Mesothelial cell of epicardium (in vitro differentiated cells): ENCODE data around the gene RAD51B. TPM values are rescaled to one million over a fixed set of nuclear protein-coding genes. Genes with fewer than 3 reads are reported as not detected.
"Not testable (repeated sequence)": the region's sequence is repeated elsewhere in the genome, so short reads cannot be mapped to it uniquely, and the experiment has no call there.

Experiments used
- DNase-seq, 2 experiments: peaks; one replicate each; pipeline ENCODE4 v3.0.0; 2021; ENCODE audit warnings: low spot score in 2 of 2; ENCODE audit not compliant: unreplicated experiment in 2 of 2
- H3K27ac Mint-ChIP-seq: 2 replicates; pipeline ENCODE4 v1.8.0; 2021; ENCODE audit warnings: mixed read lengths
- H3K27me3 Mint-ChIP-seq: 2 replicates; pipeline ENCODE4 v1.8.0; 2021; ENCODE audit warnings: low read depth, mixed read lengths
- H3K36me3 Mint-ChIP-seq: 2 replicates; pipeline ENCODE4 v1.8.0; 2021; ENCODE audit warnings: mixed read lengths
- H3K4me1 Mint-ChIP-seq: 2 replicates; pipeline ENCODE4 v1.8.0; 2021; ENCODE audit warnings: mixed read lengths
- H3K4me3 Mint-ChIP-seq: 2 replicates; pipeline ENCODE4 v1.8.0; 2021; ENCODE audit warnings: mild to moderate bottlenecking, moderate library complexity, mixed read lengths
- H3K9me3 Mint-ChIP-seq: 2 replicates; pipeline ENCODE4 v1.8.0; 2021; ENCODE audit warnings: mixed read lengths
- total RNA-seq: library from RNA; stranded (reverse); gene quantifications from 3 replicates; pipeline ENCODE4 v1.2.1, GENCODE V29; 2021
- TF ChIP-seq, protein P1 (sequence below): fragments of 200-600 bp; sonication (generic); IDR thresholded peaks from one replicate; pipeline ENCODE4 v1.5.0; 2021; ENCODE audit warnings: antibody characterized with exemption; ENCODE audit not compliant: unreplicated experiment

The RAD51B gene
- total RNA-seq, 1 donor from 2014 or later, result 34.7 TPM

DNA sequence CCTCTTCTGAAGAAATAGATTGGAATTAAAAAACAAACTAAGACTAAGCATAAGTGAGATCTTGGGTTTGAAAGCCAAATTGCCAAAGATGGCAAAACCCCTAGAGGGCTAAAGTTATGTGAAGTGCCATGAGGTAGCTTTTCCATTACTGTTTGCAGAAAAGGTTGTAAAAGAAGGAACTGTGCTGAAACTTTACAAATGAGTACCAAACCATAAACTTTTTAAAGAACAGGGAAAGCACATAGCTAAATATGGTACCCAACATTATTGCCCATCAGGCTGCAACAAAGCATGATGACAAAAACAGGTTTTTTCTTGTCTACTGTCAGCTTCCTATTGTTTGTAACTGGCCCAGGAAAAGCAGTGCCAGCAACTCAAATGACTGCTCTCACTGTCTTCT, 224.2 kb downstream of the RAD51B start:
- H3K27ac Mint-ChIP-seq, result peak overlapping the region; percentile 60
- no peak for DNase-seq
- H3K4me1 Mint-ChIP-seq, result peaks cover 47% of the 10 kb centered on the region
- TF ChIP-seq, protein P1, sequence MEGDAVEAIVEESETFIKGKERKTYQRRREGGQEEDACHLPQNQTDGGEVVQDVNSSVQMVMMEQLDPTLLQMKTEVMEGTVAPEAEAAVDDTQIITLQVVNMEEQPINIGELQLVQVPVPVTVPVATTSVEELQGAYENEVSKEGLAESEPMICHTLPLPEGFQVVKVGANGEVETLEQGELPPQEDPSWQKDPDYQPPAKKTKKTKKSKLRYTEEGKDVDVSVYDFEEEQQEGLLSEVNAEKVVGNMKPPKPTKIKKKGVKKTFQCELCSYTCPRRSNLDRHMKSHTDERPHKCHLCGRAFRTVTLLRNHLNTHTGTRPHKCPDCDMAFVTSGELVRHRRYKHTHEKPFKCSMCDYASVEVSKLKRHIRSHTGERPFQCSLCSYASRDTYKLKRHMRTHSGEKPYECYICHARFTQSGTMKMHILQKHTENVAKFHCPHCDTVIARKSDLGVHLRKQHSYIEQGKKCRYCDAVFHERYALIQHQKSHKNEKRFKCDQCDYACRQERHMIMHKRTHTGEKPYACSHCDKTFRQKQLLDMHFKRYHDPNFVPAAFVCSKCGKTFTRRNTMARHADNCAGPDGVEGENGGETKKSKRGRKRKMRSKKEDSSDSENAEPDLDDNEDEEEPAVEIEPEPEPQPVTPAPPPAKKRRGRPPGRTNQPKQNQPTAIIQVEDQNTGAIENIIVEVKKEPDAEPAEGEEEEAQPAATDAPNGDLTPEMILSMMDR, result no peak
- no peaks in the 10 kb centered on the region for H3K9me3 Mint-ChIP-seq
- no peaks in the 10 kb centered on the region for H3K27me3 Mint-ChIP-seq
- no peak overlapping the region for H3K4me3 Mint-ChIP-seq
- peaks cover 4% of the 10 kb centered on the region for H3K36me3 Mint-ChIP-seq

DNA sequence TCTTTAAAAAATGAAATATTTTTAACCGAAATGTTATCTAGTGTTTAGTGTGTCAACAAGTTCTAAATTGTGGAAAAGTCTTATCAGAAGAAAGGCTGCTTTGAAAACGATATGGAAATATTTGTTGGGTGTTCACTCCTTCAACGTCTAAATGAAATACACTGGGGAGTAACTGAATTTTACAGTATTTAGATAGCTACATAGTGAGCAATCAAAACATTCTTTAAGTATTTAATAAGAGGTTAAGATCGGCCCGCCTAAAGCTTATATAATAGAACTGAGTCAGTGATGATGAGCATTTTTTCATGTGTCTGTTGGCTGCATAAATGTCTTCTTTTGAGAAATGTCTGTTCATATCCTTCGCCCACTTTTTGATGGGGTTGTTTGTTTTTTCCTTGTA, 228.3 kb downstream of the RAD51B start:
- DNase-seq, result no peak
- peak overlapping the region; percentile 7 for H3K27ac Mint-ChIP-seq
- H3K4me3 Mint-ChIP-seq, result no peak overlapping the region
- no peaks in the 10 kb centered on the region for H3K9me3 Mint-ChIP-seq
- peaks cover 5% of the 10 kb centered on the region for H3K36me3 Mint-ChIP-seq
- TF ChIP-seq, protein P1, result no peak
- no peaks in the 10 kb centered on the region for H3K27me3 Mint-ChIP-seq
- H3K4me1 Mint-ChIP-seq, result peaks cover 24% of the 10 kb centered on the region

DNA sequence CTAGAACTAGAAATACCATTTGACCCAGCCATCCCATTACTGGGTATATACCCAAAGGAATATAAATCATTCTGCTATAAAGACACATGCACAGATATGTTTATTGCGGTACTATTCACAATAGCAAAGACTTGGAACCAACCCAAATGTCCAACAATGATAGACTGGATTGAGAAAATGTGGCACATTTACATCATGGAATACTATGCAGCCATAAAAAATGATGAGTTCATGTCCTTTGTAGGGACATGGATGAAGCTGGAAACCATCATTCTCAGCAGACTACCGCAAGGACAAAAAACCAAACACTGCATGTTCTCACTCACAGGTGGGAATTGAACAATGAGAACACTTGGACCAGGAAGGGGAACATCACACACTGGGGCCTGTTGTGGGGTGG, 229.2 kb downstream of the RAD51B start:
- not testable (repeated sequence) for H3K27me3 Mint-ChIP-seq, DNase-seq, H3K4me3 Mint-ChIP-seq, H3K27ac Mint-ChIP-seq, H3K9me3 Mint-ChIP-seq, H3K36me3 Mint-ChIP-seq
- H3K4me1 Mint-ChIP-seq, result peaks cover 15% of the 10 kb centered on the region

DNA sequence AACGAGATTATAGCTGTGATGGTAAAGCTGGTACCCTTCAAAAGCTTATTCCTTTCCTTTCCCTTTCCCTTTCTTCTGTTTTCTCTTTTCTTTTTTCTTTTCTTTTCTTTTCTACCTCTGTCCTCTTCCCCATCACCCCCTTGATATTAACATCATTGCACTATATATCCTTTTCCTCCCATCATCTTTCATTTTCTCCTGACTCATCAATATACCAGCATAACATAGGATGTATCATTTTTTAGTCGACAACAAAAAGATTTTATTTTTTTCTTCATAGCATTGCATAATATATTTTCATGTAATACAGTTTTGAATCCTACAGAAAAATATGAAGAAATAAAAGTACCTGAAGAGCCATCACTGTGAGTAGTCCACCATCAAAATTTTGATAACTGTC, 230.6 kb downstream of the RAD51B start:
- Mint-ChIP-seq H3K4me1 (peaks cover 10% of the 10 kb centered on the region), H3K27ac (no peak overlapping the region), H3K36me3 (peaks cover 5% of the 10 kb centered on the region), H3K9me3 (no peaks in the 10 kb centered on the region), H3K4me3 (no peak overlapping the region), H3K27me3 (no peaks in the 10 kb centered on the region)
- no peak for DNase-seq
- TF ChIP-seq, protein P1, result no peak

DNA sequence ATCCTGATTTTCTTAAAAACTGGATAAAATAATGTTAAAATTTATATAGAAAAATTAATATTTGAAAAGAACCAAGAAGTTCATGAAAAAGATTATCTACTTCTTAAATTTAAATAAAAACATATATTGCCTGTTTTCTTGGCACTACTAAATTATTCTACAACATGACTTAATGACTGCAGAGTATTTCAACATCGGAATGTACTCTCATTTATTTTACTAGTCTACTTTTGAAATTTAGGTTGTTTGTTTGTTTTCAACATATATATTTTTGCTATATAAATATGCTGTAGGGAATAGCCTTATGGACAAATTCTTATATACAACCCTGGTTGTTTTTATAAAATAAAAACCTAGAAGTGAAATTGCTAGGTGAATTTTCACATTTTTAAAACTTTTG, 231.6 kb downstream of the RAD51B start:
- Mint-ChIP-seq H3K27ac (no peak overlapping the region), H3K36me3 (peaks cover 5% of the 10 kb centered on the region), H3K4me1 (peaks cover 10% of the 10 kb centered on the region), H3K4me3 (no peak overlapping the region), H3K27me3 (no peaks in the 10 kb centered on the region), H3K9me3 (no peaks in the 10 kb centered on the region)
- DNase-seq, result no peak
- TF ChIP-seq, protein P1, result no peak

DNA sequence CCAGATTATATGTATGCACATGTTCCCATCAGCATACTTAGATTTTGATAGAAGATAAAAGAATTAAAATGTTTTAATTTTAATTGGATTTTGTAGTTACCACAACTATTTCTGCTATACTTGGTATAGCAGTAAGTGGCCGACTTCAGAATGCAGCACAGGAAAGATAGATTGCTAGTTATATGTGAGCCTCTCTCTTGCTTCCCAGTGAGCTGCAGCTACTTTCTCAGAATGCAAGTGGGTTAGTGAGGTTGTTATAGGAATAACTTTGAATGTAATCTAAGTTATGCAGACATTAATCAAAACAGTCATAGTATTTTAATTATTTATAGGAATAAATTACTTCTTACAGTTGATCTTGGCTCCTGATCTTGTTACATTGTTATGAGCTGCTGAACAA, 240.6 kb downstream of the RAD51B start:
- Mint-ChIP-seq H3K27ac (no peak overlapping the region), H3K4me1 (peaks cover 6% of the 10 kb centered on the region), H3K4me3 (no peak overlapping the region), H3K36me3 (peaks cover 25% of the 10 kb centered on the region), H3K9me3 (peaks cover 30% of the 10 kb centered on the region), H3K27me3 (no peaks in the 10 kb centered on the region)
- no peak for DNase-seq
- TF ChIP-seq, protein P1, result no peak
